Smooth muscle cell of the brain vasculature (primary cell): ENCODE data around the gene EXOSC7.

ENCODE experiments used
- DNase-seq: peaks from one replicate; pipeline ENCODE4 v3.0.0-alpha.2; 2012; ENCODE audit warnings: low read depth, low spot score

EXOSC7 gene

DNA sequence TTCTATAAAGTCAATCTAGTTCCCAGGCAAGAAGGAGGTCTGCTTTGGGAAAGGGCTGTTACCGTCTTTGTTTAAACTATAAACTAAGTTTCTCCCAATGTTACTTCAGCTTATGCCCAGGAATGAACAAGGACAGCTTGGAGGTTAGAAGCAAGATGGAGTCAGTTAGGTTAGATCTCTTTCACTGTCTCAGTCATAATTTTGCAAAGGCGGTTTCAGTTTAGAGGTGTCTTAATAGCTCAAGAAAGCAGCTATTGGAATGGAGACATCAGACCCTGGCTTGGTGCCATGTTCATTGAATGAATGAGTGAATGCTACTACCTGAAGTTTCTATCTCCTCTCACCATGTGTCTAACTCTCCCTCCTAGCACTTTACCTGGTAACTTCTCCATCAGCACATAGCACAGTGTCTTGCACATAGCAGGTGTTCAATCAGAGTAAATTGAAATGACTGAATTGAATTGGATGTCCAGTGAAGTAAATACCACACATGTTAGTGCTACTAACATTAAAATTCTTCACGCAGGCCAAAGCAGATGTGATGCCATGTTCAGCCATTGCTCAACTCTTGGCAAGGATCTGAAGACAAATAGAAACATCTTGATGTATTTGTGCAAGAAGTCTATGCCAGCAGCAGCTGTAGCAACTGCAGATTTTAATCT is 78.3 kb downstream of the EXOSC7 start:
- no peak for DNase-seq

DNA sequence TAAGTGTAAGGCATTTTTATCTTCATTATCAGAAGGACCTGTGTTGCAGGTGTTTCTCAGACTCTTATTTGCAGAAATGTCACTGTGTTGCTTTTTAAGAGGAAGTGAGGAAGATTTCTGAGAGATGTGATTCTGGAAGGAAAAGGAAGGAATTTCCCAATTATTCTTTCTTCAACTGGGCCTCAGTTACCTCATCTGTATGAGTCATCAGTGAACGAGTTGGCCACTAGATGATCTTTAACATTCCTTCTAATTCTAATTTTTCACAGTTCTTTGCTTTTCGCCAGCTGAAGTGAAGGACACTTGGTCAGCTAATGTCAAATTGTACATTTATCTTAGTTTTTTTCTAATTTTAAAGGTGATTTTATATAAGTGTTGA is 79.0 kb downstream of the EXOSC7 start:
- no peak for DNase-seq

DNA sequence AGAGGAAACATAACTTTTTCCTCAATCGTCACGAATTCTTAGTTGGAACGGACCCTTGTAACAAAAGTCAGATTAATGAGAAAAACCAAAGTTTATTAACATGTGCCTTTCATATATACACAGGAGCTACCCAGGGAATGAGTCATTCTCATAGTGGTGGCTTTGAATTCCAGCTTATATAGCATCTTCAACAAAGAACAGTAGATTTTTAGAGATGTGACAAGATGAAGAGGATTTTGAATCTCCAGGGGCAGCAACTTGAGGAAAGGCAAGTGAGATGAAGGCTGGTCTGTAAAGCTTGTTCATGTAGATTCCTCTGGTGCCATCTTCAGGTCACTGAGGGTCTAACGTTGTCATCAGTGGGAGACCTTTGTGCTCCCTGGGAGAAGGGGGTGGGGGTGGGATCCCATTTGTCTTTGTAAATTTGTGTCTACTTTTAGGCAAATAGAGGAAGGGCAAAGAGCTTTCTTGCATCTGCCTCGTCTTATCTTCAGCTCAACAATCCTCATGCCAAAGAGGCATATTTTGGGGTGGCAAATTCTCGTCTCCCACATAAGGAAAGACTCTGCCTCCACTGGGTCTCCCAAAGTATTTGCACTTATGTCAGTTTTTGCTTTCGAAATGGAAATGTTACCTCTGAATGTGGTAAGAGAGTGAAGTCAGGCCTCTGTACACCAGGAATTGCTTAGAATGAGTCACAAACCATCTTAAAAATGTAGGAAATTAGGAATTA is 79.5 kb downstream of the EXOSC7 start:
- DNase-seq = no peak

DNA sequence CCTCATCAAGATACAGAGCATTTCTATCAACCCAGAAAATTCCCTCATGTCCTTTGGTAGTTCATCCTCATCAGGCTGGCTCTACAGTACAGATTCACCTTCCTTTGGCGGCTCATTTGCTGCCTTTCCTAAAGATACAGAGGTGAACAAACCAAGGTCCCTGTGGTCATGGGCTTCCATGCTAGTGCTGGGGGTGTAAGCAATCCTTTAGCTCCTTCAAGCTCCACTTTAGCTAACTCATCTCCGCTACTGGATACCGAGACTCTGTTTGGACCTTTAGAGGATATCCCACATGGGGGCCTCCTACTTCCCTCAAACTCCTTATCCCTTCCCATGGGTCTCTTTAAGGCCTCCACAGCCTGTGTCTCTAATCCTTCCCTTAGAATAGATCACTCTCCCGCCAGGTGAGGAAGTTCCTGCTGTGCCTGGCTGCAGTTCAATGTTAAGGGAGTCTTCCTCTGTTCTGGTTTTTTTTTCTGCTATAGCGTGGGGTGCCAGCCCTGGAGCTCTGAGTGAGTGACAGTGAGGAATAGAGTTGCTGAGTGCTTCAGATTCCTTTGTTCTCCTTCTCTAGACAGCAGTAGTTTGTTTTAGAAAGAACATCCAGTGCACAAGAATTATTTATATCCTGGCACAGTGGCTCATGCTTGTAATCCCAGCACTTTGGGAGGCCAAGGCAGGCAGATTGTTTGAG is 80.7 kb downstream of the EXOSC7 start:
- no peak for DNase-seq

DNA sequence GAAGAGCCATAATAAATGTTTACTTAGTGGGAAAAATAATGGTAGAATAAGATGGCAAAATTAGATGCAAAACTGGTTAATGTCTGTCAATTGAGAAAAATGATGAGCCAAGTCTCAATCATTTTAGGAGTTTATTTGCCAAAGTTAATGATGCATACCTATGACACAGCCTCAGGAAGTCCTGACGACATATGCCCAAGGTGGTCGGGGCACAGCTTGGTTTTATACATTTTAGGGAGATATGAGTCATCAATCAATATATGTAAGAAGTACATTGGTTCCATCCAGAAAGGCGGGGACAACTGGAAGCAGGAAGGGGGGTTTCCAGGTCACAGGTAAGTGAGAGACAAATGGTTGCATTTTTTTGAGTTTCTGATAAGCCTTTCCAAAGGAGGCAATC is 81.5 kb downstream of the EXOSC7 start:
- no peak for DNase-seq

DNA sequence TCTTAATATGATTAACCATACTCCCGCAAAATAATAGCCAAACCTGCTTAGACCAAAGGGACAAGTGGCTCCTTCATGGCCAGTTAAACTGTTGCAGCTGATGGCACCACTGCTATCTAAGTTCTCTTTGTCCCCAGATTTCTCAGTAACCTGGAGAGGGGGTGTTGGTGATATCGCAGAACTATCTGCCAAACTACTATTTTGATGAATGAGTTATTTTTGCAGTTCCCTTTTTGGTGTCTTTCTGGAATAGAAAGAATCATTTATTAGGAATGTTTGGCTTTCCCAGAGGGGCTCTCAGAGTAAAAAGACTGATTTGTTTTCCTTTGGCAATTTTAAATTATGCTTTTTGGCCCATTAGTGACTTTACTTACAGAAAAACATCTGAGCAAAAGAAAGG is 83.1 kb downstream of the EXOSC7 start:
- DNase-seq = no peak

DNA sequence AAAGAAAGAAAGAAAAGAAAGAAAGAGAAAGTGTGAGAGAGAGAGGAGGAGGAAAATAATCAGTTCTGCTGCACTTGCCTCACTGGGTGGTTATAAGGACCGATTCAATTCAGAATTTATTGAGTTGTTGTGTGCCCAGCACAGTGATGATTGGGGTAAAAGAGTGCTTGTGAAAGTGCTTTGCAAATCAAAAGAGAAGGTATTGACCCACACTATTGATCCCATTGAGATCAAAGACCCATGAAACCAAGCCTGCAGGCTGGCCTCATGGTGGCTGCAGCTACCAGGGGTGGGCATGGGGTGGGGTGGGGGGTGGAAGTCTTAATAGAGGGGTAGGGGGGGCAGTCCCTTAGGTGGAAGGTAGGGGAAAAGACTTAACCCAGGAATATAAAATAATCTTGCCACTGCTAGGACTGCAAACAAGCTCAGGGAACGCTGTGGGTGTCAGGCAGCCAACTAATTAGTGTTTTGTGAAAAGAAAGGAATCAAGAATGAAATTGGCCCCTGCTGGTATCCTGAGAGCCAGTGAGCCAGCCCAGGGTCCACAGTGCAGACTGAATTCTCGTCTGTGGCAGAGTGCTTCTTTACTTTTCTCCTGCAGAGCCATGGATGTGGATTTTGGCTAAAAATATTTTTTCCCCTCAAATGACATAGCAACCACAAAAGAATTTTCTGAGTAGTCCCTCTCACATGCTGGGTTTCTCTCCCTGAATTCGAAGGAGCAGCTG is 84.3 kb downstream of the EXOSC7 start:
- no peak for DNase-seq
